Esophagus muscularis mucosa (tissue), 3 donors: ENCODE measurements around the gene FOXO3.

Experiments
- POLR2A ChIP-seq: fragments of 450-650 bp; IDR thresholded peaks from one replicate; pipeline ENCODE4 v1.6.1; 2017; ENCODE audit warnings: antibody characterized with exemption, moderate library complexity, mild to moderate bottlenecking, low read depth
- TF ChIP-seq, protein P1 (sequence below), 3 experiments: fragments of 200-600 bp in 2 of 3; fragments of 450-650 bp in 1 of 3; sonication (generic) in 2 of 3; IDR thresholded peaks; one replicate each; pipeline ENCODE4 v1.5.1; 2017 to 2019; ENCODE audit warnings: antibody characterized with exemption in 3 of 3, mild to moderate bottlenecking in 2 of 3, moderate library complexity in 1 of 3

DNA sequence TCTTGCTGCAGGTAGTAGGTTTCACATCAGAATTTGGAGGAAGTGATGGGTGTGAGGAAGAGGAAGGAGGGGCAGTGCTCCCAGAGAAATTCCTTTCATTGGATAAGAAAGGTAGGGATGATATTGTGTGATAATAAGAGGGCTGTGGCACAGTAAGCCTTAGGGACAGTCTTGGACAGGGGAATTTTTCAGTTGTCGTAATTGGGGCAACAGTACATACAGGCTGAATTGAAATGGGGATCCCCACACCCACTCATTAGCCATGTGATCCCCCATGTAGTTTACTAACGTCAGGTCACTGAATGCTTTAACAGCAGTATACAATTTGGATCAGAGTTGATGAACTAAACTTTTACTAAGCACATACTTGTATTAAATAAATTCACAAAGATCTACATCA, 79.4 kb downstream of the FOXO3 start:
- TF ChIP-seq, protein P1, sequence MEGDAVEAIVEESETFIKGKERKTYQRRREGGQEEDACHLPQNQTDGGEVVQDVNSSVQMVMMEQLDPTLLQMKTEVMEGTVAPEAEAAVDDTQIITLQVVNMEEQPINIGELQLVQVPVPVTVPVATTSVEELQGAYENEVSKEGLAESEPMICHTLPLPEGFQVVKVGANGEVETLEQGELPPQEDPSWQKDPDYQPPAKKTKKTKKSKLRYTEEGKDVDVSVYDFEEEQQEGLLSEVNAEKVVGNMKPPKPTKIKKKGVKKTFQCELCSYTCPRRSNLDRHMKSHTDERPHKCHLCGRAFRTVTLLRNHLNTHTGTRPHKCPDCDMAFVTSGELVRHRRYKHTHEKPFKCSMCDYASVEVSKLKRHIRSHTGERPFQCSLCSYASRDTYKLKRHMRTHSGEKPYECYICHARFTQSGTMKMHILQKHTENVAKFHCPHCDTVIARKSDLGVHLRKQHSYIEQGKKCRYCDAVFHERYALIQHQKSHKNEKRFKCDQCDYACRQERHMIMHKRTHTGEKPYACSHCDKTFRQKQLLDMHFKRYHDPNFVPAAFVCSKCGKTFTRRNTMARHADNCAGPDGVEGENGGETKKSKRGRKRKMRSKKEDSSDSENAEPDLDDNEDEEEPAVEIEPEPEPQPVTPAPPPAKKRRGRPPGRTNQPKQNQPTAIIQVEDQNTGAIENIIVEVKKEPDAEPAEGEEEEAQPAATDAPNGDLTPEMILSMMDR (IDR thresholded peaks at IDR 0.05): no peak
- TF ChIP-seq POLR2A: no peak
